ENCODE measurements around the gene SPATS2L.

DNA sequence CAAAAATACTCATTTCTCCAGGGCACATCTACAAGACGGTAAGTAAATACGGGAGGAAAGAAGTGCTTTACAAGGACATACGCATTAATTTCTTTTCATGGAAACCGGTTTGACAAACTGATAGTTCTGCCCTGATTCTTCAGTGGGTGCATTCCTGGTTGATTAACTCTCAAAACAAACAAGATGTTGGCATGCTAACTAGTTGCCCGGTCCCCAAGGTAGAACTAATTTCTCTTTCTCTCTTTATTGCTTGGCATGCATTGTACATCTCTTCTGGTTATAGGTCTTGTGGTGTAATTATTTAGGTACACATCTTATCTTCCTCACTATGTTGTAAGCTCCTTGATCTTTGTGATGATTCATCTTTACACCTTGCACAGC is 46.9 kb upstream of the SPATS2L start:
- TF ChIP-seq, protein P1, sequence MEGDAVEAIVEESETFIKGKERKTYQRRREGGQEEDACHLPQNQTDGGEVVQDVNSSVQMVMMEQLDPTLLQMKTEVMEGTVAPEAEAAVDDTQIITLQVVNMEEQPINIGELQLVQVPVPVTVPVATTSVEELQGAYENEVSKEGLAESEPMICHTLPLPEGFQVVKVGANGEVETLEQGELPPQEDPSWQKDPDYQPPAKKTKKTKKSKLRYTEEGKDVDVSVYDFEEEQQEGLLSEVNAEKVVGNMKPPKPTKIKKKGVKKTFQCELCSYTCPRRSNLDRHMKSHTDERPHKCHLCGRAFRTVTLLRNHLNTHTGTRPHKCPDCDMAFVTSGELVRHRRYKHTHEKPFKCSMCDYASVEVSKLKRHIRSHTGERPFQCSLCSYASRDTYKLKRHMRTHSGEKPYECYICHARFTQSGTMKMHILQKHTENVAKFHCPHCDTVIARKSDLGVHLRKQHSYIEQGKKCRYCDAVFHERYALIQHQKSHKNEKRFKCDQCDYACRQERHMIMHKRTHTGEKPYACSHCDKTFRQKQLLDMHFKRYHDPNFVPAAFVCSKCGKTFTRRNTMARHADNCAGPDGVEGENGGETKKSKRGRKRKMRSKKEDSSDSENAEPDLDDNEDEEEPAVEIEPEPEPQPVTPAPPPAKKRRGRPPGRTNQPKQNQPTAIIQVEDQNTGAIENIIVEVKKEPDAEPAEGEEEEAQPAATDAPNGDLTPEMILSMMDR (IDR thresholded peaks at IDR 0.05; ENCODE audit: insufficient read depth, low read depth, low read length) = no peak
- no peak for TF ChIP-seq EZH2 (IDR thresholded peaks at IDR 0.05; ENCODE audit: insufficient read depth, low read length)
